Right lobe of liver (tissue), 6 donors: ENCODE results near the gene ATAD1. TPM values are rescaled to one million over a fixed set of nuclear protein-coding genes. Genes with fewer than 3 reads are reported as not detected.
A peak's percentile ranks its signal among the peaks of the same experiment; 100 is the strongest.
"Not testable (repeated sequence)": the region's sequence is repeated elsewhere in the genome, so short reads cannot be mapped to it uniquely, and the experiment has no call there.

ENCODE experiments used
- ATAC-seq, 4 donors: fragments of 200-7000 bp; cut with Tn5 transposase; one replicate each; pipeline ENCODE4 v1.9.1; 2020; ENCODE audit warnings: mild to moderate bottlenecking in 4 of 4, moderate library complexity in 4 of 4
- DNase-seq, 3 donors: peaks; one replicate each; pipeline ENCODE4 v3.0.0-alpha.2; 2020
- H3K27ac ChIP-seq, 3 donors: fragments of 200-600 bp; one replicate each; pipeline ENCODE4 v1.8.0; 2022
- H3K27me3 ChIP-seq, 2 donors: fragments of 200-600 bp; one replicate each; pipeline ENCODE4 v1.8.0; 2022
- H3K36me3 ChIP-seq, 4 donors: fragments of 200-600 bp; sonication (generic) in 1 of 4; one replicate each; pipeline versions ENCODE4 v1.5.1 to v1.8.0; 2017 to 2022; ENCODE audit warnings: control low read depth in 1 of 4
- H3K4me1 ChIP-seq, 4 donors: fragments of 200-600 bp; sonication (generic) in 1 of 4; one replicate each; pipeline versions ENCODE4 v1.5.1 to v1.8.0; 2017 to 2022; ENCODE audit warnings: control low read depth in 1 of 4
- H3K4me3 ChIP-seq, 3 donors: fragments of 200-600 bp; one replicate each; pipeline ENCODE4 v1.8.0; 2022
- H3K9me3 ChIP-seq, 4 donors: fragments of 200-600 bp; sonication (generic) in 1 of 4; one replicate each; pipeline versions ENCODE4 v1.5.1 to v1.8.0; 2017 to 2022; ENCODE audit warnings: control low read depth in 1 of 4
- CTCF ChIP-seq, 4 donors: fragments of 200-600 bp in 3 of 4; fragments of 450-650 bp in 1 of 4; IDR thresholded peaks; one replicate each; pipeline versions ENCODE4 v1.5.1 to v1.8.0; 2016 to 2022; ENCODE audit warnings: antibody characterized with exemption in 4 of 4, mild to moderate bottlenecking in 2 of 4
- POLR2A ChIP-seq: fragments of 450-650 bp; IDR thresholded peaks from one replicate; pipeline ENCODE4 v1.6.1; 2017; ENCODE audit warnings: antibody characterized with exemption, mild to moderate bottlenecking
- WGBS: methylation state at CpG from one replicate; pipeline ENCODE4 v1.1.6; 2018; ENCODE audit warnings: low coverage, low lambda C conversion rate; ENCODE audit not compliant: insufficient coverage; ENCODE audit errors: missing lambda C conversion rate; 5-methylcytosine and 5-hydroxymethylcytosine counted together
- intact Hi-C, 2 donors: fragments of 100-400 bp; cut with DNase I; formaldehyde crosslinking; loops; one replicate each; pipeline versions ENCODE4 v1.11.2 to v1.14.1; 2022
- total RNA-seq, 6 experiments: library from RNA; depleted of rRNA in 2 of 6; stranded (reverse); fragments of >200 nt in 2 of 6; fragmentation: NEBNext Ultra II Directional in 3 of 6; extraction: Animal tissue kit (Norgen Biotek cat#: 25700) in 3 of 6; gene quantifications; one replicate each; pipeline versions ENCODE4 v1.1.0 to v1.2.4, GENCODE V29; 2016 to 2023
- donor health status: DM: no; HTN: yes; CAD: no.
- donor health status: DM: no; HTN: no; CAD: no.
- donor health status: DM: no; HTN: no; CAD: no.
- donor health status: DM: no; HTN: yes; CAD: no.
- donor health status: DM: no; HTN: yes; CAD: no.

The ATAD1 gene
- total RNA-seq, 6 experiments from 2014 or later, result 17.4 to 24.2 (median 22.3) TPM

GRCh38 chr10:87852089-87852488 is 34.1 kb upstream of the ATAD1 start:
- no peak for ATAC-seq
- Histone ChIP-seq H3K9me3 (no peaks in the 10 kb centered on the region), H3K4me1 (peaks cover 0 to 8% (median 2%) of the 10 kb centered on the region in 4 donors), H3K4me3 (no peak overlapping the region), H3K27ac (no peak overlapping the region), H3K36me3 (no peaks in the 10 kb centered on the region), H3K27me3 (no peaks in the 10 kb centered on the region)
- WGBS, result 50% methylated on average over 1 of the region's 1 CpG
- intact Hi-C loops, result loop anchor here (10.0 kb wide), 2 partner anchors 543 to 703 kb away; no protein-coding TSS in a partner anchor
- TF ChIP-seq CTCF (IDR thresholded peaks at IDR 0.05) (no peak), POLR2A (no peak)
- DNase-seq, result no peak

- TF ChIP-seq POLR2A (no peak), CTCF (IDR thresholded peaks at IDR 0.05) (peak; percentile 64 to 77 (median 70))
- intact Hi-C loops, result loop anchor here (10.0 kb wide), 2 partner anchors 544 to 704 kb away; no protein-coding TSS in a partner anchor
- no peaks in the 10 kb centered on the region for H3K27me3 ChIP-seq
- no peaks in the 10 kb centered on the region for H3K36me3 ChIP-seq
- H3K9me3 ChIP-seq, result no peaks in the 10 kb centered on the region
- peak; percentile 49 to 65 (median 60) for DNase-seq
- H3K27ac ChIP-seq, result no peak overlapping the region
- H3K4me3 ChIP-seq, result no peak overlapping the region
- WGBS, result 11% methylated on average over 5 of the region's 5 CpGs
- H3K4me1 ChIP-seq, result peaks cover 0 to 8% (median 2%) of the 10 kb centered on the region in 4 donors
- ATAC-seq, result peak; percentile 98 to 99 (median 99)
Measured at GRCh38 chr10:87850742-87851205, 32.7 kb upstream of the ATAD1 start.

DNA sequence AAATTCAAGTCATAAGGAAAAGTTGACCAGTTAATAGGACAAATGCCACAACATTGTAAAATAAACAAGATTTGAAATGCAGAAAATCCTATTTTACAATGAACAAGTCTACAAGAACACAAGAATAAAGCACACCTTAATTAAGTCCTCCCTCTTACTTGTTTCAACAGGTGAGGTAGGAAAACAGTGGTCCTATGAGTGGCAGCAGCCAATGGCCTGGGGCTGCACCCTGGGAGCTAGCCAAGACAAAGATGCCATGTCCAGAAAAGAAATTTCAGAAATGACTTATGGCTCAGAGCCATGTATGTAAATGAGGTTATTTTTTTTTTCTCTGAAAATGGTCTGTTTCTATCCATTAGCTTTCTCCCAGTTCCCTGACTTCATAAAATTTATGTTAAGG is 31.0 kb upstream of the ATAD1 start:
- peaks cover 0 to 8% (median 2%) of the 10 kb centered on the region in 4 donors for H3K4me1 ChIP-seq
- H3K4me3 ChIP-seq, result no peak overlapping the region
- ATAC-seq, result no peak
- intact Hi-C loops, result no loop called here
- H3K27ac ChIP-seq, result no peak overlapping the region
- H3K27me3 ChIP-seq, result no peaks in the 10 kb centered on the region
- no peak for DNase-seq
- no peaks in the 10 kb centered on the region for H3K36me3 ChIP-seq
- H3K9me3 ChIP-seq, result no peaks in the 10 kb centered on the region
- TF ChIP-seq CTCF (IDR thresholded peaks at IDR 0.05) (no peak), POLR2A (no peak)

GRCh38 chr10:87847550-87847949 is 29.5 kb upstream of the ATAD1 start:
- no peak for ATAC-seq
- intact Hi-C loops, result no loop called here
- TF ChIP-seq POLR2A, result no peak
- TF ChIP-seq CTCF (IDR thresholded peaks at IDR 0.05), result no peak

GRCh38 chr10:87846711-87847110 is 28.7 kb upstream of the ATAD1 start:
- intact Hi-C loops, H3K36me3 ChIP-seq, H3K4me1 ChIP-seq, H3K27ac ChIP-seq, H3K27me3 ChIP-seq, H3K9me3 ChIP-seq, H3K4me3 ChIP-seq: not testable (repeated sequence)
- WGBS, result 19% methylated on average over 6 of the region's 8 CpGs
- DNase-seq, result peak; percentile 38 to 74 (median 72)
- peak in 1 of 4 donors; percentile 35 for ATAC-seq

More at GRCh38 chr10:87847550-87847949, 29.5 kb upstream of the ATAD1 start:
- no peaks in the 10 kb centered on the region for H3K36me3 ChIP-seq
- no peak for DNase-seq
- peaks cover 0 to 8% (median 2%) of the 10 kb centered on the region in 4 donors for H3K4me1 ChIP-seq
- H3K4me3 ChIP-seq, result no peak overlapping the region
- no peaks in the 10 kb centered on the region for H3K9me3 ChIP-seq
- H3K27me3 ChIP-seq, result no peaks in the 10 kb centered on the region
- H3K27ac ChIP-seq, result no peak overlapping the region
